Measurements from ENCODE around the gene GANC. TPM values are rescaled to one million over a fixed set of nuclear protein-coding genes. Genes with fewer than 3 reads are reported as not detected.
"Not testable (repeated sequence)": the region's sequence is repeated elsewhere in the genome, so short reads cannot be mapped to it uniquely, and the experiment has no call there.

The GANC gene
- polyA plus RNA-seq, 2 of the 4 experiments (the other 2 are of a cell fraction): 8.0 to 9.4 TPM

DNA sequence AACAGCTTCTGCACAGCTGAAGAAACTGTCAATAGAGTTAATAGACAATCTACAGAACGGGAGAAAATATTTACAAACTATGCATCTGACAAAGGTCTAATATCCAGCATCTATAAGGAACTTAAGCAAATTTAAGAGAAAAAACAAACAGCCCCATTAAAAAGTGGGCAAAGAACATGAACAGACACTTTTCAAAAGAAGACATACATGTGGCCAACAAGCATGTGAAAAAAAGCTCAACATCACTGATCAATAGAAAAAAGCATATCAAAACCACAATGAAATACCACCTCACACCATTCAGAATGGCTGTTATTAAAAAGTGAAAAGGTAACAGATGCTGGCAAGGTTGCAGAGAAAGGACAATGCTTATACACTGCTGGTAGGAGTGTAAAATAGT is 63.6 kb downstream of the GANC start:
- H3K9me3 ChIP-seq: peaks cover 14% of the 10 kb centered on the region; the same call in 2 of the 3 replicates
- POLR2A ChIA-PET; CTCF ChIA-PET; FAIRE-seq; H3K4me1 ChIP-seq; H3K4me2 ChIP-seq; H3K27ac ChIP-seq; DNase-seq (ENCODE audit: low read depth in 1 of 2, low spot score in 1 of 2); H3K4me3 ChIP-seq; ATAC-seq: not testable (repeated sequence)
- 35% methylated on average over 1 of the region's 1 CpG for WGBS (ENCODE audit: missing lambda C conversion rate)

DNA sequence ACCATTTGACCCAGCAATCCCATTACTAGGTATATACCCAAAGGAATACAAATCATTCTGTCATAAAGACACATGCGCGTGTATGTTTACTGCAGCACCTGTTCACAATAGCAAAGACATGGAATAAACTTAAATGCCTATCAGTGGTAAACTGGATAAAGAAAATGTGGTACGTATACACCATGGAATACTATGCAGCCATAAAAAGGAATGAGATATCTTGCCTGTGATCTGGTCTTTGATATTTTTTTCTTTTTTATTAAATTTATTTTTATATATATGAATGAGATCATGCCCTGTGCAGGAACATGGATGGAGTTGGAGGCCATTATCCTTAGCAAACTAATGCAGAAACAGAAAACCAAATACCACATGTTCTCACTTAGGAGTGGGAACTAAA is 64.1 kb downstream of the GANC start:
- H3K4me3 ChIP-seq; CTCF ChIA-PET; POLR2A ChIA-PET; FAIRE-seq; H3K4me1 ChIP-seq; H3K27ac ChIP-seq; DNase-seq (ENCODE audit: low read depth in 1 of 2, low spot score in 1 of 2); H3K4me2 ChIP-seq; ATAC-seq: not testable (repeated sequence)
- 96% methylated on average over 3 of the region's 3 CpGs for WGBS (ENCODE audit: missing lambda C conversion rate)
- peaks cover 14% of the 10 kb centered on the region; the same call in 2 of the 3 replicates for H3K9me3 ChIP-seq

DNA sequence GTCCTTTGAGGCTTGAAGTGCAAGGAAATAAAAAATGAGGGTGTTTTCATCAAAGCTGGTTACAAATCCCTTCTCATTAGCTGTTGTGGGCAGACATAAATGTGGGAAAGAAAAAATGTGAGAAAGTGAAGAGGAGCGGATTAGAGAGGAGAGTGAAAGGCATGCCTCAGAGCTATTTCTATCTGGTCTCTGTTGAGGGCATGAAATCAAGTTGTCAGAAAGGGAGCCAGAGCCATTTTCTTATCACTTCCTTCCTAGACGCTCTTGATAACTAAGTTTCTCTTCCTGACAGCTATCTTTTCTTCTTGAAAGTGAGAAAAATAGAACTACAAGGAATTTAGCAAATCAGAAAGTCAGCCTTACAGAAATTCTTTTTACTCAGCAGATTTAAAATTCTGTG is 65.5 kb downstream of the GANC start:
- CTCF ChIA-PET: no interaction called here
- no peak for FAIRE-seq
- POLR2A ChIA-PET: no interaction called here
- no peak for ATAC-seq
- DNase-seq (ENCODE audit: low read depth in 1 of 2, low spot score in 1 of 2): no peak
- Histone ChIP-seq H3K4me2 (no peak overlapping the region), H3K4me1 (no peaks in the 10 kb centered on the region), H3K4me3 (no peak overlapping the region), H3K9me3 (peaks cover 14% of the 10 kb centered on the region; the same call in 2 of the 3 replicates), H3K27ac (no peak overlapping the region)
- TF ChIP-seq HDAC2 (IDR thresholded peaks at IDR 0.05) (no peak), PHF8 (IDR thresholded peaks at IDR 0.05; ENCODE audit: borderline replicate concordance, low read depth) (no peak), RAD21 (conservative IDR thresholded peaks at IDR 0.05 in 1 of 2, IDR thresholded peaks at IDR 0.05 in 1 of 2) (no peak), HES2 (IDR thresholded peaks at IDR 0.05) (no peak), E2F6 (IDR thresholded peaks at IDR 0.05; ENCODE audit: borderline replicate concordance, low read depth) (no peak), RARB (CRISPR knock-in tag; IDR thresholded peaks at IDR 0.05) (no peak), NR3C1 (IDR thresholded peaks at IDR 0.05) (no peak), EP300 (IDR thresholded peaks at IDR 0.05) (no peak), EHMT2 (IDR thresholded peaks at IDR 0.05; ENCODE audit: low read depth) (no peak), CBX8 (IDR thresholded peaks at IDR 0.05) (no peak), FOSB (CRISPR knock-in tag; IDR thresholded peaks at IDR 0.05) (no peak), RCOR1 (IDR thresholded peaks at IDR 0.05; ENCODE audit: low read depth, low read length) (no peak)
- WGBS (ENCODE audit: missing lambda C conversion rate): 66% methylated on average over 2 of the region's 2 CpGs

- H3K9me3 ChIP-seq: no peaks in the 10 kb centered on the region
- ChIA-PET CTCF (interaction anchor here (0.9 kb wide), 1 partner anchor 42 kb away, joined by 5 read pairs; no protein-coding TSS in a partner anchor), POLR2A (interaction anchor here (0.7 kb wide), 1 partner anchor 70 kb away, joined by 3 read pairs; the partner anchor contains the start of genes GANC and TMEM87A)
- WGBS (ENCODE audit: missing lambda C conversion rate): 76% methylated on average over 6 of the region's 6 CpGs
- no peak for FAIRE-seq
- no peak overlapping the region for H3K4me2 ChIP-seq
- H3K27ac ChIP-seq: no peak overlapping the region
- ATAC-seq: no peak
- no peak overlapping the region for H3K4me3 ChIP-seq
- no peaks in the 10 kb centered on the region for H3K4me1 ChIP-seq
- no peak for DNase-seq (ENCODE audit: low read depth in 1 of 2, low spot score in 1 of 2)
- TF ChIP-seq USF2 (IDR thresholded peaks at IDR 0.05) (no peak), MAZ (IDR thresholded peaks at IDR 0.05; ENCODE audit: borderline replicate concordance, low read depth, low read length) (no peak), KDM1A (IDR thresholded peaks at IDR 0.05; ENCODE audit: low read depth) (no peak), TP53 (CRISPR knock-in tag; IDR thresholded peaks at IDR 0.05) (no peak), CTCF (IDR thresholded peaks at IDR 0.05) (no peak), CHD4 (IDR thresholded peaks at IDR 0.05; ENCODE audit: borderline replicate concordance) (no peak), ZFP36 (IDR thresholded peaks at IDR 0.05; ENCODE audit: borderline replicate concordance, partially characterized antibody) (no peak), HMGXB4 (CRISPR knock-in tag; IDR thresholded peaks at IDR 0.05; ENCODE audit: borderline replicate concordance) (no peak), POLR2A (IDR thresholded peaks at IDR 0.05; ENCODE audit: low read length) (no peak), CHD2 (IDR thresholded peaks at IDR 0.05; ENCODE audit: low read length, partially characterized antibody) (no peak), MAFK (IDR thresholded peaks at IDR 0.05; ENCODE audit: partially characterized antibody) (no peak), CBX2 (IDR thresholded peaks at IDR 0.05; ENCODE audit: borderline replicate concordance, low read depth) (no peak)
- TF ChIP-seq, protein P1, sequence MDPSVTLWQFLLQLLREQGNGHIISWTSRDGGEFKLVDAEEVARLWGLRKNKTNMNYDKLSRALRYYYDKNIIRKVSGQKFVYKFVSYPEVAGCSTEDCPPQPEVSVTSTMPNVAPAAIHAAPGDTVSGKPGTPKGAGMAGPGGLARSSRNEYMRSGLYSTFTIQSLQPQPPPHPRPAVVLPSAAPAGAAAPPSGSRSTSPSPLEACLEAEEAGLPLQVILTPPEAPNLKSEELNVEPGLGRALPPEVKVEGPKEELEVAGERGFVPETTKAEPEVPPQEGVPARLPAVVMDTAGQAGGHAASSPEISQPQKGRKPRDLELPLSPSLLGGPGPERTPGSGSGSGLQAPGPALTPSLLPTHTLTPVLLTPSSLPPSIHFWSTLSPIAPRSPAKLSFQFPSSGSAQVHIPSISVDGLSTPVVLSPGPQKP (IDR thresholded peaks at IDR 0.05; ENCODE audit: low read depth, low read length): no peak
Observed at GRCh38 chr15:42343596-42344232, 70.7 kb downstream of the GANC start.

All from A549 (cell line).